Measurements from ENCODE around the gene CCDC126. TPM values are rescaled to one million over a fixed set of nuclear protein-coding genes. Genes with fewer than 3 reads are reported as not detected.
"Not testable (repeated sequence)": the region's sequence is repeated elsewhere in the genome, so short reads cannot be mapped to it uniquely, and the experiment has no call there.

The CCDC126 gene
- total and polyA plus RNA-seq, 11 donors: 4.2 to 13.7 (median 9.7) TPM

DNA sequence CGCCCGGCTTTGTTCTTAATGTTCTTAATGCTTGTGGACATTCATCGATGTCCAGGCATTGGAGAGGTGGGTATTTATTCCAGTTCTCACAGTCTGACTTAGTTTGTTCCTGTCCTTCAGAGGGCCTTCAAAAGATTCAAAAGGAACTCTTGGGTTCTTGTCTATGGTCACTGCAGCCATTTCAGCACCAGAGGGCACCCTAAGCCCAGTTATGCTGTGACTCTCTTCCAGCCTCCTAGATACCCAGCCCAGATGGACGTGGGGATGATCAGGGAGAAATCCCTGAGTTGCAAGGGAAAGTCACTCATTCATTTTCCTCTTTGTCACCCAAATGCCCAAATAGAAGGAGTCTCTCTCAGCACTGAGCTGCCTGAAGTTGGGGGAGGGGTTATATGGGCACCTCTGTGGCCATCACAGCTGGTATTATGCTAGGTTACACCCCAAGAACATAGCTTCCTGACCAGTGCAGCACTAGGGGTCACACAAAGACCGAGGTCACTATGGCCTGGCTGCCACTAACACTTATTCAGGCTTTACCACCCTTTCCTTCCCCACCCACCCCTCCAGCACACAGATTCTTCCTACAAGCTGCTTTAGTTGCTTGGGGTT, 26.5 kb upstream of the CCDC126 start:
- 26 to 33% (median 27%) methylated on average over 5 of the region's 5 CpGs for WGBS, 4 donors
- ATAC-seq (peak; percentile 67 to 96 (median 91)), DNase-seq (peak; percentile 48 to 74 (median 68))
- Histone ChIP-seq H3K4me1 (peaks cover 0 to 3% (median 0%) of the 10 kb centered on the region in 12 donors), H3K9me3 (no peaks in the 10 kb centered on the region), H3K27me3 (peaks cover 0 to 17% (median 0%) of the 10 kb centered on the region in 9 donors), H3K36me3 (no peaks in the 10 kb centered on the region), H3K27ac (no peak overlapping the region), H3K4me3 (no peak overlapping the region)
- TF ChIP-seq, protein P1, sequence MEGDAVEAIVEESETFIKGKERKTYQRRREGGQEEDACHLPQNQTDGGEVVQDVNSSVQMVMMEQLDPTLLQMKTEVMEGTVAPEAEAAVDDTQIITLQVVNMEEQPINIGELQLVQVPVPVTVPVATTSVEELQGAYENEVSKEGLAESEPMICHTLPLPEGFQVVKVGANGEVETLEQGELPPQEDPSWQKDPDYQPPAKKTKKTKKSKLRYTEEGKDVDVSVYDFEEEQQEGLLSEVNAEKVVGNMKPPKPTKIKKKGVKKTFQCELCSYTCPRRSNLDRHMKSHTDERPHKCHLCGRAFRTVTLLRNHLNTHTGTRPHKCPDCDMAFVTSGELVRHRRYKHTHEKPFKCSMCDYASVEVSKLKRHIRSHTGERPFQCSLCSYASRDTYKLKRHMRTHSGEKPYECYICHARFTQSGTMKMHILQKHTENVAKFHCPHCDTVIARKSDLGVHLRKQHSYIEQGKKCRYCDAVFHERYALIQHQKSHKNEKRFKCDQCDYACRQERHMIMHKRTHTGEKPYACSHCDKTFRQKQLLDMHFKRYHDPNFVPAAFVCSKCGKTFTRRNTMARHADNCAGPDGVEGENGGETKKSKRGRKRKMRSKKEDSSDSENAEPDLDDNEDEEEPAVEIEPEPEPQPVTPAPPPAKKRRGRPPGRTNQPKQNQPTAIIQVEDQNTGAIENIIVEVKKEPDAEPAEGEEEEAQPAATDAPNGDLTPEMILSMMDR (IDR thresholded peaks at IDR 0.05): peak; percentile 66 to 90 (median 84)
- TF ChIP-seq POLR2A (IDR thresholded peaks at IDR 0.05): no peak
- intact Hi-C loops (cut with DNase I): loop anchor here (1.0 to 10.0 kb wide), 5 partner anchors 142 to 1097 kb away; no protein-coding TSS in a partner anchor

DNA sequence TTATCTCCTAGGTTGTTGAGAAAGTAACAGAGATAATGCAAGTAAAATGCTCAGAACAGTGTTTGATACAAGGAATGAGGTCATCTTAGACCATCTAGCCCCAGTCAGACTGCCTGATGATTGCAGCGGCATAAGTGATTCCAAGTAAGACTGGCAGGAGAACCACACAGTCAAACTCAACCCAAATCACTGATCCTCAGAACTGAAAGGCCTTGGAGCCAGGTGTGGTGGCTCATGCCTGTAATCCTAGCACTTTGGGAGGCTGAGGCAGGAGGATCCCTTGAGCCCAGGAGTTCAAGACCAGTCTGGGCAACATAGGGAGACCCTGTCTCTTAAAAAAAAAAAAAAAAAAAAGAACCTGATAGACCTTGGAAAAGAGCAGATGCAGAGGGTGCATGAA, 15.2 kb upstream of the CCDC126 start:
- H3K4me3 ChIP-seq; ATAC-seq; H3K9me3 ChIP-seq; H3K27ac ChIP-seq; DNase-seq; intact Hi-C loops (cut with DNase I); H3K27me3 ChIP-seq; H3K4me1 ChIP-seq; H3K36me3 ChIP-seq: not testable (repeated sequence)
- WGBS, 4 donors: 83 to 97% (median 92%) methylated on average over 1 of the region's 1 CpG

DNA sequence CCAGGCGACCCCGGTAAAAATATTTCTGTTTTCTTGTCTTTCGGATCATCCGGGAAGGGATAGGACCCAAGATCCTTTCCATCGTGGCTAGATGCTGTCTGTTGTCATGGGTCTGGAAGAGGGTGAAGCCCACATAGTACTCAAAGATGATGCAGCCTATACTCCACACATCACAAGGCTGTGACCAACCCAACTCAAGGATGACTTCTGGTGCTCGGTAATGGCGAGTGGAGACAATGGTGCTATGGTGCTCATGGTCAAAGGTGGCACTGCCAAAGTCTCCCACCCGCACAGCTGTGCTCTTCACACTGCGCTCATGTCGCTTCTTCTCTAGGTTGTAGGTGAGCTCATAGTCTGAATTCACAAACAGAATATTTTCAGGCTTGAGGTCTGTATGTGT, 11.9 kb upstream of the CCDC126 start:
- DNase-seq; H3K9me3 ChIP-seq; ATAC-seq; H3K27ac ChIP-seq; H3K36me3 ChIP-seq; H3K4me3 ChIP-seq; H3K27me3 ChIP-seq; H3K4me1 ChIP-seq; intact Hi-C loops (cut with DNase I): not testable (repeated sequence)
- WGBS, 4 donors: 94 to 96% (median 95%) methylated on average over 10 of the region's 10 CpGs

DNA sequence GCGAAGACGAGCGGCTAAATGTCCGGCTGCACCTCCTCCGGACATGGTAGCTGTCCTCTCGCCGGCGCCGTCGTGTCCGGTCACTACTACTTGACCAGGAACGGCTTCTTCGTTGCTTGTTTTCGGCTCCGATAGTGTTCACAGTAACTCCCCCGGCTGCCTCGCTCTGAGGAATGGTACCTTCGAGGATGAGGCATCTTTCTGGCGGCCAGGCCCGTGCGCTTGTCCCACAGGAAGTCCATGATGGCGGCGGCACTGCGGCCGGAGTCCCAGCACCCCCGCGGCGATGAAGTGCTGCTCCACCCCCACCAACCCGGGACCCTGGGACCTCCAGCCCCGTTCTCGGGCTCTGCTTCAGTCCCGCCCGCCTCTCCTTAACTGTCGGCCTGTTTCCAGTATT, 11.0 kb upstream of the CCDC126 start:
- Histone ChIP-seq H3K36me3 (no peaks in the 10 kb centered on the region), H3K27me3 (no peaks in the 10 kb centered on the region), H3K4me3 (no peak overlapping the region), H3K9me3 (no peaks in the 10 kb centered on the region), H3K27ac (no peak overlapping the region), H3K4me1 (no peaks in the 10 kb centered on the region)
- DNase-seq (no peak), ATAC-seq (no peak)
- 87 to 91% (median 89%) methylated on average over 34 of the region's 34 CpGs for WGBS, 4 donors
- intact Hi-C loops (cut with DNase I): no loop called here
- TF ChIP-seq POLR2A (IDR thresholded peaks at IDR 0.05): no peak
- TF ChIP-seq, protein P1 (IDR thresholded peaks at IDR 0.05): no peak

DNA sequence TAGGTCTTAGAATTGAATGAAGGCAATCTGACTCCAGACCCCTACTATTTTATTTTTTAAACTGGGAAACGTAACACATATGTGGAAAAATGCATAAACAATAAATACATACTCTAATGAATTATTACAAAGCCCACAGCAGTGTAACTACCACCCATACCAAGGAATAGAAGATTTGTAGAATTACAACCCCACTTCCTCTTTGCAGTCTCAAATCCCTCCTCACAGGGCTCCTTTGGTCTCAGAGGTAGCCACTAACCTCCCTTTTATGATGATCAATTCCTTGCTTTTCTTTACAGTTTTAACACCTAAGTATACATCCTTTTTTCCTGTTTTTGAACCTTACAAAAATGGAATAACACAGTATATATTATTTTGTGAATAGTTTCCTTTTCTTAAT, 6.7 kb upstream of the CCDC126 start:
- Histone ChIP-seq H3K27ac (no peak overlapping the region), H3K27me3 (no peaks in the 10 kb centered on the region), H3K9me3 (no peaks in the 10 kb centered on the region), H3K4me3 (no peak overlapping the region), H3K36me3 (no peaks in the 10 kb centered on the region), H3K4me1 (no peaks in the 10 kb centered on the region)
- no peak for DNase-seq
- intact Hi-C loops (cut with DNase I): no loop called here
- ATAC-seq: no peak
- WGBS, 4 donors: 67 to 84% (median 77%) methylated on average over 1 of the region's 1 CpG
- TF ChIP-seq, protein P1 (IDR thresholded peaks at IDR 0.05): no peak
- no peak for TF ChIP-seq POLR2A (IDR thresholded peaks at IDR 0.05)
